ENCODE measurements around the gene ACAN.

Gene ACAN

DNA sequence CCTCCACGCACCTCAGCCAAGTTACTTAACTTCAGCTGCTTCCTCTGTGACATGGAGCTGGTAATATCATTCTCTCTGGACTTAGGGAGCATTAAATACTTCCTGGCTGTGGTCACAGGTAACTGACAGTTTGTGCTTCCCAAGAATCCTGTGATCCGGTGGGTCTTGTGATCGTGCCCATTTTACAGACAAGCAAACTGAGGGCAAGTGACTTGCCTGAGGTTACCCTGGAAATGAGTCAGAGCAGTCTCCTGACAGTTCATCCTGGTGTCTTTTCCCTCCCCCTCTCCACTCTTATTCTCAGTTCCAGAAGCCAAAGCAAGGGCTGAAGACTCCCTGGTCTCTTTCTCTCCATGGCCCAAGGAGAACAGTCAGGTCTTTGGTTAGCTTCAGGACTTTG lies 35.9 kb downstream of the ACAN start:
- no peak for TF ChIP-seq EZH2 (IDR thresholded peaks at IDR 0.05)
- TF ChIP-seq POLR2AphosphoS5 (IDR thresholded peaks at IDR 0.05; ENCODE audit: borderline replicate concordance, low read depth, low read length), result no peak
- no peak for TF ChIP-seq FOXP2 (optimal IDR thresholded peaks at IDR 0.05; ENCODE audit: control extremely low read depth, extremely low read length, insufficient read depth)
- Histone ChIP-seq H3K36me3 (ENCODE audit: insufficient read depth, low read length) (no peaks in the 10 kb centered on the region), H3K27ac (no peak overlapping the region), H3K9ac (ENCODE audit: insufficient read length) (no peak overlapping the region), H3K4me3 (no peak overlapping the region), H3K9me3 (ENCODE audit: low read depth, low read length) (no peaks in the 10 kb centered on the region)
- DNase-seq (ENCODE audit: low read depth, low spot score), result no peak

GRCh38 chr15:88839961-88840360 lies 36.7 kb downstream of the ACAN start:
- no peak for DNase-seq (ENCODE audit: low read depth, low spot score)
- TF ChIP-seq FOXP2 (optimal IDR thresholded peaks at IDR 0.05; ENCODE audit: control extremely low read depth, extremely low read length, insufficient read depth) (no peak), POLR2AphosphoS5 (IDR thresholded peaks at IDR 0.05; ENCODE audit: borderline replicate concordance, low read depth, low read length) (no peak), EZH2 (IDR thresholded peaks at IDR 0.05) (no peak)
- Histone ChIP-seq H3K36me3 (ENCODE audit: insufficient read depth, low read length) (no peaks in the 10 kb centered on the region), H3K4me3 (no peak overlapping the region), H3K9me3 (ENCODE audit: low read depth, low read length) (no peaks in the 10 kb centered on the region), H3K9ac (ENCODE audit: insufficient read length) (no peak overlapping the region), H3K27ac (no peak overlapping the region)

DNA sequence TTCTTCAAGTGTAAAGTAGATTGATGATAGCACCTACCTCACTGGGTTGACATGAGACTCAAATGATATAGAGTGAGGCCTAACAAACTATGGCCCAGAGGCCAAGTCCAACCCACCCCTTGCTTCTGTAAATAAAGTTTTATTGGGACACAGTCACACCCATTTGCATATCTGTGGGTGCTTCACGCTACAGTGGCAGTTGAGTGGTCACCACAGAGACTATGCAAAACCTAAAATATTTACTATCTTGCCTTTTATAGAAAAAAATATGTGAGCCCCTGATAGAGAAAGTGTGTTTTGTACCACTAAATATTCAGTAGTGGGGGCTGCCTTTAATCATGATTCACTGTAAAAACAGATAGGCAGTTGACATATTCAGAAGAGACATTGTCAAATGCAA lies 38.0 kb downstream of the ACAN start:
- no peak for DNase-seq (ENCODE audit: low read depth, low spot score)
- H3K9ac ChIP-seq (ENCODE audit: insufficient read length), result no peak overlapping the region
- TF ChIP-seq EZH2 (IDR thresholded peaks at IDR 0.05) (no peak), POLR2AphosphoS5 (IDR thresholded peaks at IDR 0.05; ENCODE audit: borderline replicate concordance, low read depth, low read length) (no peak), FOXP2 (optimal IDR thresholded peaks at IDR 0.05; ENCODE audit: control extremely low read depth, extremely low read length, insufficient read depth) (no peak)

GRCh38 chr15:88842156-88842555 lies 38.9 kb downstream of the ACAN start:
- DNase-seq (ENCODE audit: low read depth, low spot score), result no peak
- Histone ChIP-seq H3K27ac (no peak overlapping the region), H3K9ac (ENCODE audit: insufficient read length) (no peak overlapping the region), H3K9me3 (ENCODE audit: low read depth, low read length) (no peaks in the 10 kb centered on the region), H3K4me3 (no peak overlapping the region), H3K36me3 (ENCODE audit: insufficient read depth, low read length) (no peaks in the 10 kb centered on the region)
- TF ChIP-seq POLR2AphosphoS5 (IDR thresholded peaks at IDR 0.05; ENCODE audit: borderline replicate concordance, low read depth, low read length) (no peak), EZH2 (IDR thresholded peaks at IDR 0.05) (no peak), FOXP2 (optimal IDR thresholded peaks at IDR 0.05; ENCODE audit: control extremely low read depth, extremely low read length, insufficient read depth) (no peak)

More for the DNA sequence above, 38.0 kb downstream of the ACAN start:
- Histone ChIP-seq H3K27ac (no peak overlapping the region), H3K9me3 (ENCODE audit: low read depth, low read length) (no peaks in the 10 kb centered on the region), H3K4me3 (no peak overlapping the region), H3K36me3 (ENCODE audit: insufficient read depth, low read length) (no peaks in the 10 kb centered on the region)

DNA sequence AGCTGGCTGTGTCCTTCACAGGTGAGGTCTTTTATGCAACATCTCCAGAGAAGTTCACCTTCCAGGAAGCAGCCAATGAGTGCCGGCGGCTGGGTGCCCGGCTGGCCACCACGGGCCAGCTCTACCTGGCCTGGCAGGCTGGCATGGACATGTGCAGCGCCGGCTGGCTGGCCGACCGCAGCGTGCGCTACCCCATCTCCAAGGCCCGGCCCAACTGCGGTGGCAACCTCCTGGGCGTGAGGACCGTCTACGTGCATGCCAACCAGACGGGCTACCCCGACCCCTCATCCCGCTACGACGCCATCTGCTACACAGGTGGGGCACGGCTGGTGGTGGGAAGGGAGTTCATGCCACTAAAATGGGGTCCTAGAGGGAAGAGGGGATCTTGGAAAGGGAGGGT lies 40.1 kb downstream of the ACAN start:
- no peaks in the 10 kb centered on the region for H3K9me3 ChIP-seq (ENCODE audit: low read depth, low read length)
- H3K27ac ChIP-seq, result no peak overlapping the region
- H3K36me3 ChIP-seq (ENCODE audit: insufficient read depth, low read length), result no peaks in the 10 kb centered on the region
- H3K4me3 ChIP-seq, result no peak overlapping the region
- TF ChIP-seq EZH2 (IDR thresholded peaks at IDR 0.05) (no peak), FOXP2 (optimal IDR thresholded peaks at IDR 0.05; ENCODE audit: control extremely low read depth, extremely low read length, insufficient read depth) (no peak), POLR2AphosphoS5 (IDR thresholded peaks at IDR 0.05; ENCODE audit: borderline replicate concordance, low read depth, low read length) (no peak)
- no peak for DNase-seq (ENCODE audit: low read depth, low spot score)
- H3K9ac ChIP-seq (ENCODE audit: insufficient read length), result no peak overlapping the region

GRCh38 chr15:88844749-88845386 lies 41.6 kb downstream of the ACAN start:
- TF ChIP-seq EZH2 (IDR thresholded peaks at IDR 0.05), result no peak
- TF ChIP-seq POLR2AphosphoS5 (IDR thresholded peaks at IDR 0.05; ENCODE audit: borderline replicate concordance, low read depth, low read length), result no peak
- no peak for TF ChIP-seq FOXP2 (optimal IDR thresholded peaks at IDR 0.05; ENCODE audit: control extremely low read depth, extremely low read length, insufficient read depth)
- no peak for DNase-seq (ENCODE audit: low read depth, low spot score)
- H3K9ac ChIP-seq (ENCODE audit: insufficient read length), result no peak overlapping the region
- no peaks in the 10 kb centered on the region for H3K36me3 ChIP-seq (ENCODE audit: insufficient read depth, low read length)
- no peak overlapping the region for H3K4me3 ChIP-seq
- no peaks in the 10 kb centered on the region for H3K9me3 ChIP-seq (ENCODE audit: low read depth, low read length)
- no peak overlapping the region for H3K27ac ChIP-seq

DNA sequence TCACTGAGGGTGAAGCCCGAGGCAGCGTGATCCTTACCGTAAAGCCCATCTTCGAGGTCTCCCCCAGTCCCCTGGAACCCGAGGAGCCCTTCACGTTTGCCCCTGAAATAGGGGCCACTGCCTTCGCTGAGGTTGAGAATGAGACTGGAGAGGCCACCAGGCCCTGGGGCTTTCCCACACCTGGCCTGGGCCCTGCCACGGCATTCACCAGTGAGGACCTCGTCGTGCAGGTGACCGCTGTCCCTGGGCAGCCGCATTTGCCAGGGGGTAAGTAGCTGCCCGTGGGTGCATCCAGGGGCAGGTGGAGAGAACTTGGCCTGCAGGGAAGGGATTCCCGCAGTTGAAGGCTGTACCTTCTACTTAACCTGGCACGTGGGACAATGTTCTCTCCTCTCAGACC lies 42.4 kb downstream of the ACAN start:
- H3K4me3 ChIP-seq, result no peak overlapping the region
- H3K9me3 ChIP-seq (ENCODE audit: low read depth, low read length), result no peaks in the 10 kb centered on the region
- H3K9ac ChIP-seq (ENCODE audit: insufficient read length), result no peak overlapping the region
- DNase-seq (ENCODE audit: low read depth, low spot score), result no peak
- no peaks in the 10 kb centered on the region for H3K36me3 ChIP-seq (ENCODE audit: insufficient read depth, low read length)
- H3K27ac ChIP-seq, result no peak overlapping the region
- TF ChIP-seq EZH2 (IDR thresholded peaks at IDR 0.05) (no peak), FOXP2 (optimal IDR thresholded peaks at IDR 0.05; ENCODE audit: control extremely low read depth, extremely low read length, insufficient read depth) (no peak), POLR2AphosphoS5 (IDR thresholded peaks at IDR 0.05; ENCODE audit: borderline replicate concordance, low read depth, low read length) (no peak)

- H3K4me3 ChIP-seq, result no peak overlapping the region
- no peak overlapping the region for H3K9ac ChIP-seq (ENCODE audit: insufficient read length)
- no peak overlapping the region for H3K27ac ChIP-seq
- DNase-seq (ENCODE audit: low read depth, low spot score), result no peak
- H3K9me3 ChIP-seq (ENCODE audit: low read depth, low read length), result no peaks in the 10 kb centered on the region
- no peaks in the 10 kb centered on the region for H3K36me3 ChIP-seq (ENCODE audit: insufficient read depth, low read length)
- TF ChIP-seq FOXP2 (optimal IDR thresholded peaks at IDR 0.05; ENCODE audit: control extremely low read depth, extremely low read length, insufficient read depth), result no peak
- TF ChIP-seq POLR2AphosphoS5 (IDR thresholded peaks at IDR 0.05; ENCODE audit: borderline replicate concordance, low read depth, low read length), result no peak
- no peak for TF ChIP-seq EZH2 (IDR thresholded peaks at IDR 0.05)
Observed at GRCh38 chr15:88847144-88847543, 43.9 kb downstream of the ACAN start.

- no peak overlapping the region for H3K4me3 ChIP-seq
- no peak for TF ChIP-seq FOXP2 (optimal IDR thresholded peaks at IDR 0.05; ENCODE audit: control extremely low read depth, extremely low read length, insufficient read depth)
- TF ChIP-seq EZH2 (IDR thresholded peaks at IDR 0.05), result no peak
- no peak for TF ChIP-seq POLR2AphosphoS5 (IDR thresholded peaks at IDR 0.05; ENCODE audit: borderline replicate concordance, low read depth, low read length)
- H3K9ac ChIP-seq (ENCODE audit: insufficient read length), result no peak overlapping the region
- H3K27ac ChIP-seq, result no peak overlapping the region
- H3K9me3 ChIP-seq (ENCODE audit: low read depth, low read length), result no peaks in the 10 kb centered on the region
- DNase-seq (ENCODE audit: low read depth, low spot score), result no peak
- no peaks in the 10 kb centered on the region for H3K36me3 ChIP-seq (ENCODE audit: insufficient read depth, low read length)
Observed at GRCh38 chr15:88848203-88848602, 45.0 kb downstream of the ACAN start.

Data from SK-N-MC (cell line).